ENCODE data around the gene CASZ1.

CASZ1 gene

GRCh38 chr1:10751160-10751559 is 45.3 kb downstream of the CASZ1 start:
- DNase-seq: no peak

GRCh38 chr1:10745886-10746455 is 50.5 kb downstream of the CASZ1 start:
- DNase-seq: no peak

- DNase-seq: no peak
These were observed 51.1 kb downstream of the CASZ1 start for GRCh38 chr1:10745383-10745782.

- DNase-seq: no peak
These were observed 51.7 kb downstream of the CASZ1 start for GRCh38 chr1:10744654-10745238.

GRCh38 chr1:10744029-10744428 is 52.4 kb downstream of the CASZ1 start:
- DNase-seq: no peak

GRCh38 chr1:10741696-10742095 is 54.8 kb downstream of the CASZ1 start:
- no peak for DNase-seq

- no peak for DNase-seq
These were observed 56.3 kb downstream of the CASZ1 start for GRCh38 chr1:10740123-10740522.

- DNase-seq: no peak
These were observed 56.9 kb downstream of the CASZ1 start for GRCh38 chr1:10739589-10739988.

GRCh38 chr1:10738061-10739058 is 58.1 kb downstream of the CASZ1 start:
- DNase-seq: no peak

GRCh38 chr1:10737651-10738050 is 58.8 kb downstream of the CASZ1 start:
- DNase-seq: no peak

- no peak for DNase-seq
These were observed 59.5 kb downstream of the CASZ1 start for GRCh38 chr1:10736634-10737586.

GRCh38 chr1:10735563-10736305 is 60.7 kb downstream of the CASZ1 start:
- DNase-seq: no peak

GRCh38 chr1:10734962-10735544 is 61.4 kb downstream of the CASZ1 start:
- DNase-seq: no peak

GRCh38 chr1:10734375-10734774 is 62.1 kb downstream of the CASZ1 start:
- no peak for DNase-seq

GRCh38 chr1:10733474-10734366 is 62.7 kb downstream of the CASZ1 start:
- DNase-seq: no peak

GRCh38 chr1:10730985-10731384 is 65.5 kb downstream of the CASZ1 start:
- DNase-seq: no peak

- no peak for DNase-seq
These were observed 67.6 kb downstream of the CASZ1 start for GRCh38 chr1:10728595-10729410.

- DNase-seq: peak in 1 of 2 experiments; percentile 84
These were observed 68.7 kb downstream of the CASZ1 start for GRCh38 chr1:10727751-10728232.

GRCh38 chr1:10726355-10726754 is 70.1 kb downstream of the CASZ1 start:
- peak in 1 of 2 experiments; percentile 54 for DNase-seq
